ENCODE data around the gene MAG. TPM values are rescaled to one million over a fixed set of nuclear protein-coding genes. Genes with fewer than 3 reads are reported as not detected.
"Not testable (repeated sequence)": the region's sequence is repeated elsewhere in the genome, so short reads cannot be mapped to it uniquely, and the experiment has no call there.

MAG gene
- polyA plus RNA-seq, 1 donor from 2014 or later = 0.25 TPM

- H3K4me1 Mint-ChIP-seq = peaks cover 10 to 21% (median 21%) of the 10 kb centered on the region in 3 donors
- not testable (repeated sequence) for H3K27me3 Mint-ChIP-seq, H3K9me3 Mint-ChIP-seq, H3K36me3 Mint-ChIP-seq, H3K4me3 Mint-ChIP-seq, H3K27ac Mint-ChIP-seq
Measured at GRCh38 chr19:35285465-35285864, 6.5 kb upstream of the MAG start.

- H3K27me3 Mint-ChIP-seq, H3K4me3 Mint-ChIP-seq, H3K36me3 Mint-ChIP-seq, H3K9me3 Mint-ChIP-seq, H3K27ac Mint-ChIP-seq: not testable (repeated sequence)
- peaks cover 9 to 17% (median 16%) of the 10 kb centered on the region in 3 donors for H3K4me1 Mint-ChIP-seq
Measured at GRCh38 chr19:35286101-35286500, 5.9 kb upstream of the MAG start.

- H3K36me3 Mint-ChIP-seq = peaks cover 2% of the 10 kb centered on the region
- H3K27me3 Mint-ChIP-seq = peaks cover 4% of the 10 kb centered on the region
- H3K27ac Mint-ChIP-seq = no peak overlapping the region
- H3K4me3 Mint-ChIP-seq = no peak overlapping the region
- peaks cover 6 to 14% (median 8%) of the 10 kb centered on the region in 3 donors for H3K4me1 Mint-ChIP-seq
- no peaks in the 10 kb centered on the region for H3K9me3 Mint-ChIP-seq
Measured at GRCh38 chr19:35287713-35288112, 4.2 kb upstream of the MAG start.

GRCh38 chr19:35288331-35288730 is 3.6 kb upstream of the MAG start:
- H3K4me1 Mint-ChIP-seq = peaks cover 7 to 15% (median 12%) of the 10 kb centered on the region in 3 donors
- H3K27ac Mint-ChIP-seq = no peak overlapping the region
- peaks cover 6% of the 10 kb centered on the region for H3K27me3 Mint-ChIP-seq
- H3K36me3 Mint-ChIP-seq = peaks cover 2% of the 10 kb centered on the region
- H3K9me3 Mint-ChIP-seq = no peaks in the 10 kb centered on the region
- H3K4me3 Mint-ChIP-seq = no peak overlapping the region

- no peak overlapping the region for H3K4me3 Mint-ChIP-seq
- H3K27ac Mint-ChIP-seq = no peak overlapping the region
- no peaks in the 10 kb centered on the region for H3K36me3 Mint-ChIP-seq
- peaks cover 7 to 15% (median 12%) of the 10 kb centered on the region in 3 donors for H3K4me1 Mint-ChIP-seq
- H3K27me3 Mint-ChIP-seq = peaks cover 6% of the 10 kb centered on the region
- no peaks in the 10 kb centered on the region for H3K9me3 Mint-ChIP-seq
Measured at GRCh38 chr19:35288906-35289305, 3.1 kb upstream of the MAG start.

- Mint-ChIP-seq H3K4me1 (peaks cover 11 to 13% (median 12%) of the 10 kb centered on the region in 3 donors), H3K4me3 (no peak overlapping the region), H3K9me3 (no peaks in the 10 kb centered on the region), H3K27me3 (peaks cover 6% of the 10 kb centered on the region), H3K36me3 (no peaks in the 10 kb centered on the region), H3K27ac (no peak overlapping the region)
Measured at GRCh38 chr19:35290381-35291127, 1.4 kb upstream of the MAG start.

- Mint-ChIP-seq H3K4me1 (peaks cover 12 to 18% (median 18%) of the 10 kb centered on the region in 3 donors), H3K4me3 (peak overlapping the region in 1 of 4 donors; percentile 73), H3K27ac (no peak overlapping the region), H3K36me3 (no peaks in the 10 kb centered on the region), H3K27me3 (peaks cover 6% of the 10 kb centered on the region), H3K9me3 (no peaks in the 10 kb centered on the region)
Measured at GRCh38 chr19:35291259-35291658, 702 bp upstream of the MAG start.

GRCh38 chr19:35292421-35293362 is 731 bp downstream of the MAG start:
- H3K9me3 Mint-ChIP-seq = no peaks in the 10 kb centered on the region
- H3K27ac Mint-ChIP-seq = peak overlapping the region in 1 of 3 donors; percentile 53
- peaks cover 6% of the 10 kb centered on the region for H3K27me3 Mint-ChIP-seq
- H3K36me3 Mint-ChIP-seq = no peaks in the 10 kb centered on the region
- H3K4me1 Mint-ChIP-seq = peaks cover 12 to 18% (median 18%) of the 10 kb centered on the region in 3 donors
- H3K4me3 Mint-ChIP-seq = peak overlapping the region in 2 of 4 donors; percentile 0 to 1

GRCh38 chr19:35293363-35293739 is 1.4 kb downstream of the MAG start:
- H3K27ac Mint-ChIP-seq = no peak overlapping the region
- H3K4me3 Mint-ChIP-seq = peak overlapping the region in 1 of 4 donors; percentile 1

GRCh38 chr19:35293808-35294207 is 1.8 kb downstream of the MAG start:
- H3K4me3 Mint-ChIP-seq = no peak overlapping the region
- peaks cover 12 to 18% (median 18%) of the 10 kb centered on the region in 3 donors for H3K4me1 Mint-ChIP-seq
- no peaks in the 10 kb centered on the region for H3K36me3 Mint-ChIP-seq
- H3K27ac Mint-ChIP-seq = no peak overlapping the region
- H3K9me3 Mint-ChIP-seq = no peaks in the 10 kb centered on the region
- H3K27me3 Mint-ChIP-seq = peaks cover 6% of the 10 kb centered on the region

More at GRCh38 chr19:35293363-35293739, 1.4 kb downstream of the MAG start:
- H3K36me3 Mint-ChIP-seq = no peaks in the 10 kb centered on the region
- peaks cover 12 to 18% (median 18%) of the 10 kb centered on the region in 3 donors for H3K4me1 Mint-ChIP-seq
- H3K9me3 Mint-ChIP-seq = no peaks in the 10 kb centered on the region
- peaks cover 6% of the 10 kb centered on the region for H3K27me3 Mint-ChIP-seq

GRCh38 chr19:35294328-35294727 is 2.4 kb downstream of the MAG start:
- H3K36me3 Mint-ChIP-seq = no peaks in the 10 kb centered on the region
- H3K4me1 Mint-ChIP-seq = peaks cover 12 to 18% (median 18%) of the 10 kb centered on the region in 3 donors
- no peaks in the 10 kb centered on the region for H3K9me3 Mint-ChIP-seq
- H3K27me3 Mint-ChIP-seq = peaks cover 6% of the 10 kb centered on the region
- no peak overlapping the region for H3K4me3 Mint-ChIP-seq
- no peak overlapping the region for H3K27ac Mint-ChIP-seq

- no peaks in the 10 kb centered on the region for H3K9me3 Mint-ChIP-seq
- H3K36me3 Mint-ChIP-seq = no peaks in the 10 kb centered on the region
- peak overlapping the region in 2 of 4 donors; percentile 76 for H3K4me3 Mint-ChIP-seq
- peaks cover 6% of the 10 kb centered on the region for H3K27me3 Mint-ChIP-seq
- peak overlapping the region; percentile 31 to 67 (median 49) for H3K27ac Mint-ChIP-seq
- peaks cover 12 to 18% (median 18%) of the 10 kb centered on the region in 3 donors for H3K4me1 Mint-ChIP-seq
Measured at GRCh38 chr19:35294859-35295791, 3.2 kb downstream of the MAG start.

GRCh38 chr19:35295792-35296462 is 4.0 kb downstream of the MAG start:
- H3K4me1 Mint-ChIP-seq = peaks cover 12 to 18% (median 18%) of the 10 kb centered on the region in 3 donors

More at GRCh38 chr19:35295792-35296462, 4.0 kb downstream of the MAG start:
- H3K36me3 Mint-ChIP-seq = no peaks in the 10 kb centered on the region
- H3K27ac Mint-ChIP-seq = peak overlapping the region; percentile 31 to 67 (median 49)
- peaks cover 6% of the 10 kb centered on the region for H3K27me3 Mint-ChIP-seq
- H3K9me3 Mint-ChIP-seq = no peaks in the 10 kb centered on the region
- peak overlapping the region in 3 of 4 donors; percentile 41 to 76 (median 76) for H3K4me3 Mint-ChIP-seq
